ENCODE data around the gene LDLRAD4.
"Not testable (repeated sequence)": the region's sequence is repeated elsewhere in the genome, so short reads cannot be mapped to it uniquely, and the experiment has no call there.

The LDLRAD4 gene

GRCh38 chr18:13585379-13586153, 367.0 kb downstream of the LDLRAD4 start:
- DNase-seq, result no peak

GRCh38 chr18:13587001-13587400, 368.4 kb downstream of the LDLRAD4 start:
- no peak for DNase-seq

- DNase-seq, result no peak
Measured at GRCh38 chr18:13587477-13587876, 368.9 kb downstream of the LDLRAD4 start.

- no peak for DNase-seq
Measured at GRCh38 chr18:13587937-13588336, 369.4 kb downstream of the LDLRAD4 start.

- no peak for DNase-seq
Measured at GRCh38 chr18:13589316-13589715, 370.8 kb downstream of the LDLRAD4 start.

- DNase-seq, result no peak
Measured at GRCh38 chr18:13589943-13590342, 371.4 kb downstream of the LDLRAD4 start.

- DNase-seq, result no peak
Measured at GRCh38 chr18:13592246-13592645, 373.7 kb downstream of the LDLRAD4 start.

- DNase-seq, result no peak
Measured at GRCh38 chr18:13594551-13594950, 376.0 kb downstream of the LDLRAD4 start.

- DNase-seq, result no peak
Measured at GRCh38 chr18:13597068-13597467, 378.5 kb downstream of the LDLRAD4 start.

GRCh38 chr18:13598591-13598990, 380.0 kb downstream of the LDLRAD4 start:
- no peak for DNase-seq

- no peak for DNase-seq
Measured at GRCh38 chr18:13599031-13599430, 380.5 kb downstream of the LDLRAD4 start.

- DNase-seq, result no peak
Measured at GRCh38 chr18:13603304-13604019, 384.9 kb downstream of the LDLRAD4 start.

- DNase-seq, result no peak
Measured at GRCh38 chr18:13604786-13605185, 386.2 kb downstream of the LDLRAD4 start.

GRCh38 chr18:13605477-13605876, 386.9 kb downstream of the LDLRAD4 start:
- DNase-seq, result no peak

- no peak for DNase-seq
Measured at GRCh38 chr18:13605901-13606300, 387.3 kb downstream of the LDLRAD4 start.

GRCh38 chr18:13606604-13607254, 388.2 kb downstream of the LDLRAD4 start:
- no peak for DNase-seq

GRCh38 chr18:13608024-13608562, 389.5 kb downstream of the LDLRAD4 start:
- DNase-seq, result not testable (repeated sequence)

GRCh38 chr18:13608791-13609532, 390.4 kb downstream of the LDLRAD4 start:
- no peak for DNase-seq

- no peak for DNase-seq
Measured at GRCh38 chr18:13610555-13611141, 392.1 kb downstream of the LDLRAD4 start.

- no peak for DNase-seq
Measured at GRCh38 chr18:13611142-13611600, 392.6 kb downstream of the LDLRAD4 start.

- DNase-seq, result no peak
Measured at GRCh38 chr18:13611601-13612195, 393.1 kb downstream of the LDLRAD4 start.

All from stimulated activated CD4-positive, alpha-beta T cell treated with anti-CD3 and anti-CD28 coated beads, Interleukin-2, amount 100 ng/mL, for 48 hours (primary cell).